HCT116 (cell line): Measurements from ENCODE around the gene NCF2.

ENCODE experiments used
- CBX3 ChIP-seq: IDR thresholded peaks from 2 replicates; pipeline ENCODE4 v1.6.1; 2012; ENCODE audit warnings: low read depth
- EZH2 ChIP-seq: fragments of 200-600 bp; sonication (generic); IDR thresholded peaks from 2 replicates; pipeline ENCODE4 v1.6.1; 2017; ENCODE audit warnings: antibody characterized with exemption, mixed run types
- EZH2phosphoT487 ChIP-seq: fragments of 200-600 bp; IDR thresholded peaks from 2 replicates; pipeline ENCODE4 v1.6.1; 2018; ENCODE audit warnings: antibody characterized with exemption, borderline replicate concordance
- JUND ChIP-seq: IDR thresholded peaks from 2 replicates; pipeline ENCODE4 v1.6.1; 2012
- POLR2A ChIP-seq: IDR thresholded peaks from 2 replicates; pipeline ENCODE4 v1.7.0; 2011; ENCODE audit warnings: borderline replicate concordance; ENCODE audit not compliant: insufficient read depth, insufficient read length; ENCODE audit errors: extremely low read depth
- POLR2AphosphoS5 ChIP-seq: IDR thresholded peaks from 2 replicates; pipeline ENCODE4 v1.6.1; 2011; ENCODE audit warnings: mild to moderate bottlenecking, low read depth, low read length, moderate library complexity
- RAD21 ChIP-seq: IDR thresholded peaks from 2 replicates; pipeline ENCODE4 v1.6.1; 2012; ENCODE audit warnings: low read depth, mild to moderate bottlenecking
- SIN3A ChIP-seq: IDR thresholded peaks from 2 replicates; pipeline ENCODE4 v1.6.1; 2012; ENCODE audit warnings: low read depth
- SRF ChIP-seq: IDR thresholded peaks from 2 replicates; pipeline ENCODE4 v1.6.1; 2012; ENCODE audit warnings: low read depth
- YY1 ChIP-seq: IDR thresholded peaks from 2 replicates; pipeline ENCODE4 v1.6.1; 2011; ENCODE audit warnings: low read length, low read depth, moderate library complexity, mild to moderate bottlenecking; ENCODE audit not compliant: insufficient replicate concordance; ENCODE audit errors: extremely low read depth
- ZFX ChIP-seq: fragments of 450-650 bp; IDR thresholded peaks from 2 replicates; pipeline ENCODE4 v1.6.1; 2017
- TF ChIP-seq, protein P1 (sequence below), 3 experiments: fragments of 200-600 bp in 1 of 3; sonication (generic) in 1 of 3; IDR thresholded peaks in 2 of 3; conservative IDR thresholded peaks in 1 of 3; 2 replicates each; pipeline ENCODE4 v1.5.1; 2012 to 2017; ENCODE audit warnings: low read depth in 2 of 3, low read length in 2 of 3, antibody characterized with exemption in 1 of 3, borderline replicate concordance in 1 of 3, control low read depth in 1 of 3, mild to moderate bottlenecking in 1 of 3, mixed read lengths in 1 of 3, mixed run types in 1 of 3, moderate library complexity in 1 of 3; ENCODE audit not compliant: insufficient read depth in 1 of 3
- TF ChIP-seq, protein P2 (sequence below): IDR thresholded peaks from 2 replicates; pipeline ENCODE4 v1.6.1; 2012; ENCODE audit warnings: low read depth
- TF ChIP-seq, protein P3 (sequence below): IDR thresholded peaks from 2 replicates; pipeline ENCODE4 v1.6.1; 2012

DNA sequence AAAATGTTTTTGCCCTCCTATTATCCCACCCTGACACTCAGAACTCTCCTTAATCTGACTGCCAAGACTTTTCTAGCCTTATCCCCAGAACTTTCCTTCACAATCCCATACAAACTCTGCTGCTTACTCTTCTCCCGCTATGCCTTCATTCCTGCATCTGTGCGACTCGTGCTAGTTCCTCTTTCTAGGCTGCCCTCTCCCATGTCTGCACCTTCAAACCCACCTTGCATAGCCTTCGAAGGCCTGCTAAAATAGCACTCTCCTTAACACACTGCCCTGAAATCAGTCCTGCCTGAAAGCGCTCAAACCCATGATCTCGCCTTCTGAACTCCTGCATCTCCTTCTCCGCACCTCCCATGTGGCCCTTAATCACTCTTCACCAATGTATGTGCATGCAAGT is 2.5 kb upstream of the NCF2 start:
- TF ChIP-seq, protein P1, sequence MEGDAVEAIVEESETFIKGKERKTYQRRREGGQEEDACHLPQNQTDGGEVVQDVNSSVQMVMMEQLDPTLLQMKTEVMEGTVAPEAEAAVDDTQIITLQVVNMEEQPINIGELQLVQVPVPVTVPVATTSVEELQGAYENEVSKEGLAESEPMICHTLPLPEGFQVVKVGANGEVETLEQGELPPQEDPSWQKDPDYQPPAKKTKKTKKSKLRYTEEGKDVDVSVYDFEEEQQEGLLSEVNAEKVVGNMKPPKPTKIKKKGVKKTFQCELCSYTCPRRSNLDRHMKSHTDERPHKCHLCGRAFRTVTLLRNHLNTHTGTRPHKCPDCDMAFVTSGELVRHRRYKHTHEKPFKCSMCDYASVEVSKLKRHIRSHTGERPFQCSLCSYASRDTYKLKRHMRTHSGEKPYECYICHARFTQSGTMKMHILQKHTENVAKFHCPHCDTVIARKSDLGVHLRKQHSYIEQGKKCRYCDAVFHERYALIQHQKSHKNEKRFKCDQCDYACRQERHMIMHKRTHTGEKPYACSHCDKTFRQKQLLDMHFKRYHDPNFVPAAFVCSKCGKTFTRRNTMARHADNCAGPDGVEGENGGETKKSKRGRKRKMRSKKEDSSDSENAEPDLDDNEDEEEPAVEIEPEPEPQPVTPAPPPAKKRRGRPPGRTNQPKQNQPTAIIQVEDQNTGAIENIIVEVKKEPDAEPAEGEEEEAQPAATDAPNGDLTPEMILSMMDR (IDR thresholded peaks at IDR 0.05 in 2 of 3, conservative IDR thresholded peaks at IDR 0.05 in 1 of 3; ENCODE audit: borderline replicate concordance in 1 of 3, insufficient read depth in 1 of 3, low read depth in 2 of 3, low read length in 2 of 3) = no peak
- TF ChIP-seq RAD21 (no peak), SIN3A (no peak), YY1 (no peak), EZH2 (no peak), POLR2A (no peak), POLR2AphosphoS5 (no peak), ZFX (no peak), SRF (no peak), CBX3 (no peak), EZH2phosphoT487 (no peak), JUND (no peak)
- TF ChIP-seq, protein P2, sequence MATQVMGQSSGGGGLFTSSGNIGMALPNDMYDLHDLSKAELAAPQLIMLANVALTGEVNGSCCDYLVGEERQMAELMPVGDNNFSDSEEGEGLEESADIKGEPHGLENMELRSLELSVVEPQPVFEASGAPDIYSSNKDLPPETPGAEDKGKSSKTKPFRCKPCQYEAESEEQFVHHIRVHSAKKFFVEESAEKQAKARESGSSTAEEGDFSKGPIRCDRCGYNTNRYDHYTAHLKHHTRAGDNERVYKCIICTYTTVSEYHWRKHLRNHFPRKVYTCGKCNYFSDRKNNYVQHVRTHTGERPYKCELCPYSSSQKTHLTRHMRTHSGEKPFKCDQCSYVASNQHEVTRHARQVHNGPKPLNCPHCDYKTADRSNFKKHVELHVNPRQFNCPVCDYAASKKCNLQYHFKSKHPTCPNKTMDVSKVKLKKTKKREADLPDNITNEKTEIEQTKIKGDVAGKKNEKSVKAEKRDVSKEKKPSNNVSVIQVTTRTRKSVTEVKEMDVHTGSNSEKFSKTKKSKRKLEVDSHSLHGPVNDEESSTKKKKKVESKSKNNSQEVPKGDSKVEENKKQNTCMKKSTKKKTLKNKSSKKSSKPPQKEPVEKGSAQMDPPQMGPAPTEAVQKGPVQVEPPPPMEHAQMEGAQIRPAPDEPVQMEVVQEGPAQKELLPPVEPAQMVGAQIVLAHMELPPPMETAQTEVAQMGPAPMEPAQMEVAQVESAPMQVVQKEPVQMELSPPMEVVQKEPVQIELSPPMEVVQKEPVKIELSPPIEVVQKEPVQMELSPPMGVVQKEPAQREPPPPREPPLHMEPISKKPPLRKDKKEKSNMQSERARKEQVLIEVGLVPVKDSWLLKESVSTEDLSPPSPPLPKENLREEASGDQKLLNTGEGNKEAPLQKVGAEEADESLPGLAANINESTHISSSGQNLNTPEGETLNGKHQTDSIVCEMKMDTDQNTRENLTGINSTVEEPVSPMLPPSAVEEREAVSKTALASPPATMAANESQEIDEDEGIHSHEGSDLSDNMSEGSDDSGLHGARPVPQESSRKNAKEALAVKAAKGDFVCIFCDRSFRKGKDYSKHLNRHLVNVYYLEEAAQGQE = no peak
- TF ChIP-seq, protein P3, sequence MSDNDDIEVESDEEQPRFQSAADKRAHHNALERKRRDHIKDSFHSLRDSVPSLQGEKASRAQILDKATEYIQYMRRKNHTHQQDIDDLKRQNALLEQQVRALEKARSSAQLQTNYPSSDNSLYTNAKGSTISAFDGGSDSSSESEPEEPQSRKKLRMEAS = no peak
